Endometrial microvascular endothelial cells (primary cell): Measurements from ENCODE around the gene SCAF1. TPM values are rescaled to one million over a fixed set of nuclear protein-coding genes. Genes with fewer than 3 reads are reported as not detected.
"Not testable (repeated sequence)": the region's sequence is repeated elsewhere in the genome, so short reads cannot be mapped to it uniquely, and the experiment has no call there.

Experiments used
- in situ Hi-C: cut with HindIII; loops from 2 replicates; pipeline ENCODE4 v1.10.0; 2017; ENCODE audit warnings: low sequenced_read_pairs, low pct_unique_long_range_greater_than_20kb; ENCODE audit errors: inconsistent ontology term
- total RNA-seq: library from RNA; depleted of rRNA; stranded (reverse); fragments of >200 nt; gene quantifications from one replicate; pipeline ENCODE4 v1.2.3, GENCODE V29; 2015; ENCODE audit errors: inconsistent ontology term

SCAF1 gene
- total RNA-seq, 1 donor from 2014 or later = 73.5 TPM

- in situ Hi-C loops = no loop called here
These were observed 27.7 kb upstream of the SCAF1 start for GRCh38 chr19:49614096-49614833.

- in situ Hi-C loops = no loop called here
These were observed 26.1 kb upstream of the SCAF1 start for GRCh38 chr19:49615861-49616260.

- in situ Hi-C loops = no loop called here
These were observed 25.5 kb upstream of the SCAF1 start for GRCh38 chr19:49616532-49616931.

GRCh38 chr19:49616945-49617344 lies 25.1 kb upstream of the SCAF1 start:
- in situ Hi-C loops = no loop called here

GRCh38 chr19:49617860-49618259 lies 24.1 kb upstream of the SCAF1 start:
- in situ Hi-C loops = not testable (repeated sequence)

- in situ Hi-C loops = no loop called here
These were observed 16.8 kb upstream of the SCAF1 start for GRCh38 chr19:49624967-49625910.

- in situ Hi-C loops = no loop called here
These were observed 15.8 kb upstream of the SCAF1 start for GRCh38 chr19:49626226-49626625.

- in situ Hi-C loops = no loop called here
These were observed 12.3 kb upstream of the SCAF1 start for GRCh38 chr19:49629659-49630058.

- in situ Hi-C loops = no loop called here
These were observed 10.9 kb upstream of the SCAF1 start for GRCh38 chr19:49631014-49631588.

GRCh38 chr19:49631610-49632192 lies 10.3 kb upstream of the SCAF1 start:
- in situ Hi-C loops = no loop called here

- in situ Hi-C loops = no loop called here
These were observed 9.4 kb upstream of the SCAF1 start for GRCh38 chr19:49632576-49632975.

GRCh38 chr19:49633273-49633672 lies 8.7 kb upstream of the SCAF1 start:
- in situ Hi-C loops = not testable (repeated sequence)

- in situ Hi-C loops = no loop called here
These were observed 6.3 kb upstream of the SCAF1 start for GRCh38 chr19:49635530-49636232.

- in situ Hi-C loops = no loop called here
These were observed 5.6 kb upstream of the SCAF1 start for GRCh38 chr19:49636233-49636932.

- in situ Hi-C loops = no loop called here
These were observed 3.9 kb upstream of the SCAF1 start for GRCh38 chr19:49637821-49638738.

- in situ Hi-C loops = no loop called here
These were observed 2.5 kb upstream of the SCAF1 start for GRCh38 chr19:49639401-49640112.
